Ovary (tissue), 9 donors: ENCODE data around the gene MEF2C. TPM values are rescaled to one million over a fixed set of nuclear protein-coding genes. Genes with fewer than 3 reads are reported as not detected.

Experiments used
- DNase-seq, 5 donors: peaks; one replicate each; pipeline ENCODE4 v3.0.0-alpha.2; 2019 to 2020
- H3K27ac ChIP-seq, 2 donors: fragments of 200-600 bp; one replicate each; pipeline versions ENCODE4 v1.5.1 to v1.8.0; 2019 to 2022
- H3K27me3 ChIP-seq: fragments of 200-600 bp; one replicate; pipeline ENCODE4 v1.8.0; 2022
- H3K36me3 ChIP-seq: fragments of 200-600 bp; sonication (generic); one replicate; pipeline ENCODE4 v1.5.1; 2019
- H3K4me1 ChIP-seq: one replicate; pipeline ENCODE4 v1.8.1; 2013; ENCODE audit warnings: mild to moderate bottlenecking, moderate library complexity; ENCODE audit not compliant: insufficient read depth
- H3K4me3 ChIP-seq: fragments of 200-600 bp; sonication (generic); one replicate; pipeline ENCODE4 v1.5.1; 2017
- H3K9me3 ChIP-seq, 2 donors: fragments of 200-600 bp in 1 of 2; sonication (generic) in 1 of 2; one replicate each; pipeline versions ENCODE4 v1.5.1 to v1.8.1; 2013 to 2019; ENCODE audit warnings: mild to moderate bottlenecking in 1 of 2, moderate library complexity in 1 of 2
- EP300 ChIP-seq: sonication (generic); formaldehyde crosslinking; IDR thresholded peaks from one replicate; pipeline ENCODE4 v1.6.1; 2017; ENCODE audit warnings: antibody characterized with exemption
- POLR2A ChIP-seq: fragments of 450-650 bp; IDR thresholded peaks from one replicate; pipeline ENCODE4 v1.6.1; 2017; ENCODE audit warnings: antibody characterized with exemption, mild to moderate bottlenecking, moderate library complexity
- WGBS, 3 donors: extraction: QIAGEN DNeasy Blood & Tissue Kit in 1 of 3; methylation state at CpG; one replicate each; pipeline versions ENCODE4 v1.1.5 to v1.1.7; 2013 to 2017; 5-methylcytosine and 5-hydroxymethylcytosine counted together
- intact Hi-C, 4 donors: fragments of 100-400 bp; cut with DNase I; formaldehyde crosslinking; loops; one replicate each; pipeline versions ENCODE4 v1.11.0 to v1.15.1; 2022 to 2023
- polyA plus RNA-seq, 2 donors: library from polyadenylated mRNA; stranded (reverse); fragments of 200-250 nt in 1 of 2; fragments of 350-450 nt in 1 of 2; fragmentation: Illumina TruSeq in 1 of 2; extraction: RNeasy Lipid Tissue Mini Kit (QIAGEN cat#74804) in 1 of 2; gene quantifications; one replicate each; pipeline ENCODE4 v1.2.3, GENCODE V29; 2013 to 2014
- small RNA-seq: library from RNA; depleted of rRNA; stranded (forward); fragments of <200 nt; gene quantifications from one replicate; pipeline ENCODE3, GENCODE V24; 2016
- total RNA-seq, 7 donors: library from RNA; depleted of rRNA in 2 of 7; stranded (reverse); fragments of >200 nt in 2 of 7; fragmentation: NEBNext Ultra II Directional in 3 of 7; extraction: Animal tissue kit (Norgen Biotek cat#: 25700) in 3 of 7; gene quantifications; one replicate each; pipeline versions ENCODE4 v1.1.0 to v1.2.4, GENCODE V29; 2016 to 2023
- TF ChIP-seq, protein P1 (sequence below), 3 donors: fragments of 450-650 bp in 2 of 3; fragments of 200-600 bp in 1 of 3; IDR thresholded peaks; one replicate each; pipeline versions ENCODE4 v1.5.1 to v1.8.0; 2016 to 2022; ENCODE audit warnings: antibody characterized with exemption in 3 of 3, mild to moderate bottlenecking in 1 of 3
- donor health status: DM: no; HTN: no; CAD: no; lungs with moderate emphysema.
- donor health status: DM: no; HTN: no; CAD: no.
- donor health status: Bipolar disorder and iron deficiency.
- donor health status: DM: yes; HTN: yes; CAD: no.
- donor health status: DM: no; HTN: no; CAD: no.
- donor health status: DM: yes; HTN: yes; CAD: no.

The MEF2C gene
- total and polyA plus RNA-seq, 9 donors = 27.2 to 91.4 (median 73.8) TPM

DNA sequence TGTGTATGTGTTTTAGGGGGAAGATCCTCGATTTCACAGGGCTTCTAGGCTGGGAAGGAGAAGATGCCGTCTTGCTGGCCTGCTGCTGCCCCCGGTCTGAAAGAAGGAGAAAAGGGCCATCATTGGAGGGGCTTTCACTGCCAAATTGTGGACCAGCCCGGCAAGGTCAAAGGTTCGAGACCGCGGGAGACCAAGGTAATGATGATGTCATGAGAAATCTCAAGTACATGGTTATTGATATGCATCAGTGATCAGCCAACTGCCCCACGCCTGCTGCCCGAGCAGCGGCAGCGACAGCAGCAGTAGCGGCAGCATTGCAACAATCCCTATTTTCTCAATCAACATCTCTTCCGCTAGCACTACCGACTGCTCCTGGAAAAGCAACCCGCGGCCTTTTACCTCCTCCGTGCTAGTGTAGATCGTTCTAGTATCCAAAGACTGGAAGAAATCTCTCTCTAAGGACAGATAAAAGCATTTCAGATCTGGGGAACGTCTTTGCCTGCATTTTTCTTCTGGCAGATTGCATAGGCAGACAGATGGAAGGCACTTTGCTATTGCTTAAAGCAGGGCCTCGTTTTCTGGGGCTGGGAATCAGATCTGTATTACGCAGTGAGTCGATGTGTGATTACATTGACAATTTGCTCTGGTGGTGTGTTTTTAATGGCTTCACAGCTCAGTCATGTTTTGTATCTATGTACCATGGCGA lies 215.3 kb downstream of the MEF2C start:
- 8 to 9% (median 8%) methylated on average over 23 of the region's 23 CpGs for WGBS, 3 donors
- Histone ChIP-seq H3K4me3 (no peak overlapping the region), H3K27ac (no peak overlapping the region)

More for the DNA sequence above, 215.3 kb downstream of the MEF2C start:
- Histone ChIP-seq H3K4me1 (no peaks in the 10 kb centered on the region), H3K9me3 (peaks cover 0 to 2% of the 10 kb centered on the region in 2 donors), H3K27me3 (no peaks in the 10 kb centered on the region), H3K36me3 (no peaks in the 10 kb centered on the region)
- no peak for DNase-seq
- TF ChIP-seq POLR2A = no peak
- TF ChIP-seq, protein P1, sequence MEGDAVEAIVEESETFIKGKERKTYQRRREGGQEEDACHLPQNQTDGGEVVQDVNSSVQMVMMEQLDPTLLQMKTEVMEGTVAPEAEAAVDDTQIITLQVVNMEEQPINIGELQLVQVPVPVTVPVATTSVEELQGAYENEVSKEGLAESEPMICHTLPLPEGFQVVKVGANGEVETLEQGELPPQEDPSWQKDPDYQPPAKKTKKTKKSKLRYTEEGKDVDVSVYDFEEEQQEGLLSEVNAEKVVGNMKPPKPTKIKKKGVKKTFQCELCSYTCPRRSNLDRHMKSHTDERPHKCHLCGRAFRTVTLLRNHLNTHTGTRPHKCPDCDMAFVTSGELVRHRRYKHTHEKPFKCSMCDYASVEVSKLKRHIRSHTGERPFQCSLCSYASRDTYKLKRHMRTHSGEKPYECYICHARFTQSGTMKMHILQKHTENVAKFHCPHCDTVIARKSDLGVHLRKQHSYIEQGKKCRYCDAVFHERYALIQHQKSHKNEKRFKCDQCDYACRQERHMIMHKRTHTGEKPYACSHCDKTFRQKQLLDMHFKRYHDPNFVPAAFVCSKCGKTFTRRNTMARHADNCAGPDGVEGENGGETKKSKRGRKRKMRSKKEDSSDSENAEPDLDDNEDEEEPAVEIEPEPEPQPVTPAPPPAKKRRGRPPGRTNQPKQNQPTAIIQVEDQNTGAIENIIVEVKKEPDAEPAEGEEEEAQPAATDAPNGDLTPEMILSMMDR (IDR thresholded peaks at IDR 0.05) = no peak
- TF ChIP-seq EP300 = no peak
- intact Hi-C loops = no loop called here

Small RNA genes within 50 kb of the gene (small RNA-seq; reads per million reads assigned to genes)
- not detected for gene AC008525.2
